ENCODE data around the gene ZNF263.

DNA sequence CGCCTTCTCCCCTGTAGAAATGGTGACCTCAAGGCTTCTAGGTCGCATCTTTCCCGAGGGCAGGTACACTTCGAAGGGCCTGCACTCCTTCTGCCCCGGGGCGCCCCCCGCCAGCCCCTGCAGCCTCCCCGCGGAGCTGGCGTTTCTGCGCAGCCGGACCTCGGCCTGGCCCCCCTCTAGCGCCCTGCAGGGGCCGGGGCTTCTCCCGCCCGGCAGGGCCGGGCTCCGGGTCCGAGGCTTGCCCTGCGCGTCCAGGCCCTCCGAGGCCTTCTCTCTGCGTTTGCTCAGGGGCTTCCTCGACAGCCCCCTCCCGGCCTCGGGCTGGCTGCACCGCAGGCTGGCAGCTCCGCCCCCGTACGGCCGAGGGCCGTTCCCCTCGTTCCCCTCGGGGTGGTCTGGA, 29.0 kb upstream of the ZNF263 start:
- TF ChIP-seq MTA3 (IDR thresholded peaks at IDR 0.05; ENCODE audit: borderline replicate concordance, low read length) (no peak), RFX5 (IDR thresholded peaks at IDR 0.05; ENCODE audit: low read depth, low read length) (no peak), CTCF (IDR thresholded peaks at IDR 0.05 in 2 of 3, conservative IDR thresholded peaks at IDR 0.05 in 1 of 3; ENCODE audit: control insufficient read depth in 2 of 3, extremely low read depth in 1 of 3, insufficient read depth in 1 of 3, low read depth in 3 of 3, low read length in 3 of 3) (no peak), ATF3 (IDR thresholded peaks at IDR 0.05; ENCODE audit: borderline replicate concordance, extremely low read depth, low read depth, low read length) (no peak), TCF12 (IDR thresholded peaks at IDR 0.05; ENCODE audit: low read depth, low read length) (no peak), ZNF207 (IDR thresholded peaks at IDR 0.05; ENCODE audit: borderline replicate concordance) (no peak), TARDBP (IDR thresholded peaks at IDR 0.05; ENCODE audit: borderline replicate concordance) (no peak), ZNF274 (IDR thresholded peaks at IDR 0.05; ENCODE audit: insufficient read depth, insufficient read length) (no peak)
